ENCODE data around the gene BLM.

DNA sequence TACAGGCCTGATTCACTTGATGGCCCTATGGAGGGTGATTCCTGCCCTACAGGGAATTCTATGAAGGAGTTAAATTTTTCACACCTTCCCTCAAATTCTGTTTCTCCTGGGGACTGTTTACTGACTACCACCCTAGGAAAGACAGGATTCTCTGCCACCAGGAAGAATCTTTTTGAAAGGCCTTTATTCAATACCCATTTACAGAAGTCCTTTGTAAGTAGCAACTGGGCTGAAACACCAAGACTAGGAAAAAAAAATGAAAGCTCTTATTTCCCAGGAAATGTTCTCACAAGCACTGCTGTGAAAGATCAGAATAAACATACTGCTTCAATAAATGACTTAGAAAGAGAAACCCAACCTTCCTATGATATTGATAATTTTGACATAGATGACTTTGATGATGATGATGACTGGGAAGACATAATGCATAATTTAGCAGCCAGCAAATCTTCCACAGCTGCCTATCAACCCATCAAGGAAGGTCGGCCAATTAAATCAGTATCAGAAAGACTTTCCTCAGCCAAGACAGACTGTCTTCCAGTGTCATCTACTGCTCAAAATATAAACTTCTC, 43.6 kb downstream of the BLM start:
- TF ChIP-seq, protein P1, sequence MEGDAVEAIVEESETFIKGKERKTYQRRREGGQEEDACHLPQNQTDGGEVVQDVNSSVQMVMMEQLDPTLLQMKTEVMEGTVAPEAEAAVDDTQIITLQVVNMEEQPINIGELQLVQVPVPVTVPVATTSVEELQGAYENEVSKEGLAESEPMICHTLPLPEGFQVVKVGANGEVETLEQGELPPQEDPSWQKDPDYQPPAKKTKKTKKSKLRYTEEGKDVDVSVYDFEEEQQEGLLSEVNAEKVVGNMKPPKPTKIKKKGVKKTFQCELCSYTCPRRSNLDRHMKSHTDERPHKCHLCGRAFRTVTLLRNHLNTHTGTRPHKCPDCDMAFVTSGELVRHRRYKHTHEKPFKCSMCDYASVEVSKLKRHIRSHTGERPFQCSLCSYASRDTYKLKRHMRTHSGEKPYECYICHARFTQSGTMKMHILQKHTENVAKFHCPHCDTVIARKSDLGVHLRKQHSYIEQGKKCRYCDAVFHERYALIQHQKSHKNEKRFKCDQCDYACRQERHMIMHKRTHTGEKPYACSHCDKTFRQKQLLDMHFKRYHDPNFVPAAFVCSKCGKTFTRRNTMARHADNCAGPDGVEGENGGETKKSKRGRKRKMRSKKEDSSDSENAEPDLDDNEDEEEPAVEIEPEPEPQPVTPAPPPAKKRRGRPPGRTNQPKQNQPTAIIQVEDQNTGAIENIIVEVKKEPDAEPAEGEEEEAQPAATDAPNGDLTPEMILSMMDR (conservative IDR thresholded peaks at IDR 0.05 in 1 of 2, IDR thresholded peaks at IDR 0.05 in 1 of 2; ENCODE audit: extremely low read depth in 1 of 2, insufficient read depth in 1 of 2, low read depth in 1 of 2, low read length in 2 of 2): no peak
- no peak for TF ChIP-seq EZH2 (IDR thresholded peaks at IDR 0.05; ENCODE audit: borderline replicate concordance, low read length)
